ENCODE data around the gene VPS4B. TPM values are rescaled to one million over a fixed set of nuclear protein-coding genes. Genes with fewer than 3 reads are reported as not detected.

The VPS4B gene
- total RNA-seq, 1 donor from 2014 or later: 43.1 TPM

DNA sequence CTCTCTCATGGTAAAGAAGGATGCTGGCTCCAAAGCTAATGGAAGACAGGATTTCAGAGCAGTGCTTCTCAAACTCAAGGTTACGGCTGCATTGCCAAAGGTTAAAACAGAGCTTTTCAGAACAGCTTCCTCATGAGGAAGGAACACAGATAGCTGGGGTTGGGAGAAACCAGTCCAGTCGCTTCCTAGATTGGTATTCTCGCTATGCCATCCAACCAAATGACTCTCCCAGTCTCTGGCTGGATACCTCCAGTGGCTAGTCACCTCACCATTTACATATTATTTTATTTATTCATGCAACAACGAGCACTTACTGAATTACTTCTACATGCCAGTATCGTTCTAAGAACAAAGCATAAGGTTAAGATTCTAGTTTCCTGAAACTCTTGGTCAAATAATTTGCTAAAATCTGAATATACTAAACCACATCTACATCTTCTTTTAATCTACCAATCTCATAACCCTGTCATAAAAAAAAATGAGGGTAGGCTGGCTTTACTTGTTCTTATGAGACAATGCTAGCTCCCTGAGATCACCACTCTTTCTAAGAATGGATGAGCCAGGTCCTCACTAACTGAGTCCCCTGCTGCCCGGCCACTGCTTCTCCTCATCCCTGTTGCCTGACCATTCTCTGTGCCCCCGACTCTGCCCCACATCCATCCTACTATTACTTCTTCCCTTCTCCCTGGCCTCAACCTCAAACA lies 75.6 kb downstream of the VPS4B start:
- no peak for DNase-seq (ENCODE audit: low spot score)
- Mint-ChIP-seq H3K27me3 (ENCODE audit: unreplicated experiment) (no peaks in the 10 kb centered on the region), H3K4me1 (ENCODE audit: unreplicated experiment) (peaks cover 5% of the 10 kb centered on the region), H3K36me3 (ENCODE audit: low read depth, unreplicated experiment) (peaks cover 20% of the 10 kb centered on the region), H3K4me3 (ENCODE audit: unreplicated experiment) (no peak overlapping the region), H3K9me3 (ENCODE audit: unreplicated experiment) (no peaks in the 10 kb centered on the region), H3K27ac (ENCODE audit: unreplicated experiment) (no peak overlapping the region)
- TF ChIP-seq, protein P1, sequence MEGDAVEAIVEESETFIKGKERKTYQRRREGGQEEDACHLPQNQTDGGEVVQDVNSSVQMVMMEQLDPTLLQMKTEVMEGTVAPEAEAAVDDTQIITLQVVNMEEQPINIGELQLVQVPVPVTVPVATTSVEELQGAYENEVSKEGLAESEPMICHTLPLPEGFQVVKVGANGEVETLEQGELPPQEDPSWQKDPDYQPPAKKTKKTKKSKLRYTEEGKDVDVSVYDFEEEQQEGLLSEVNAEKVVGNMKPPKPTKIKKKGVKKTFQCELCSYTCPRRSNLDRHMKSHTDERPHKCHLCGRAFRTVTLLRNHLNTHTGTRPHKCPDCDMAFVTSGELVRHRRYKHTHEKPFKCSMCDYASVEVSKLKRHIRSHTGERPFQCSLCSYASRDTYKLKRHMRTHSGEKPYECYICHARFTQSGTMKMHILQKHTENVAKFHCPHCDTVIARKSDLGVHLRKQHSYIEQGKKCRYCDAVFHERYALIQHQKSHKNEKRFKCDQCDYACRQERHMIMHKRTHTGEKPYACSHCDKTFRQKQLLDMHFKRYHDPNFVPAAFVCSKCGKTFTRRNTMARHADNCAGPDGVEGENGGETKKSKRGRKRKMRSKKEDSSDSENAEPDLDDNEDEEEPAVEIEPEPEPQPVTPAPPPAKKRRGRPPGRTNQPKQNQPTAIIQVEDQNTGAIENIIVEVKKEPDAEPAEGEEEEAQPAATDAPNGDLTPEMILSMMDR (IDR thresholded peaks at IDR 0.05; ENCODE audit: unreplicated experiment): no peak

GRCh38 chr18:63346031-63346430 lies 76.2 kb downstream of the VPS4B start:
- TF ChIP-seq, protein P1 (IDR thresholded peaks at IDR 0.05; ENCODE audit: unreplicated experiment): no peak
- H3K4me3 Mint-ChIP-seq (ENCODE audit: unreplicated experiment): no peak overlapping the region
- H3K9me3 Mint-ChIP-seq (ENCODE audit: unreplicated experiment): no peaks in the 10 kb centered on the region
- H3K4me1 Mint-ChIP-seq (ENCODE audit: unreplicated experiment): peaks cover 5% of the 10 kb centered on the region
- H3K27ac Mint-ChIP-seq (ENCODE audit: unreplicated experiment): no peak overlapping the region
- H3K36me3 Mint-ChIP-seq (ENCODE audit: low read depth, unreplicated experiment): peaks cover 20% of the 10 kb centered on the region
- no peak for DNase-seq (ENCODE audit: low spot score)
- H3K27me3 Mint-ChIP-seq (ENCODE audit: unreplicated experiment): no peaks in the 10 kb centered on the region

DNA sequence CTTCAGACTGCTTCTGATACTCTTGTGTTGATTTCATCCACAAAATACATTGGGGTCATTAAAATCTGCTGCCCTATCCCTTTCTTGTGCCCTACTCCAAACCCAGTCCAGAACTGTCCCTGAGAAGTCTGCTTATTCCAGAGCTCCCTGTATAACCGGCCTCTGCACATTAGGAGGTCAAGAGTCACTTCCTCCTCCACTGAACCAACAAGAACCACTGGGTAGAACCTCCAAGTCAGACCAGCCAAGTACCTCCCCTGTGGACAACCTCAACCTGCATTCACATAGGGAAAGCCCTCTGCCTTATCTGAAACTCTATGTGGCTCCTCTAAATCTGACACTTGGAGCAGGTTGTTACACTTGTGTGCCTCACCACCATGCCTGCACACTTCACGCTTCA lies 77.4 kb downstream of the VPS4B start:
- Mint-ChIP-seq H3K36me3 (ENCODE audit: low read depth, unreplicated experiment) (peaks cover 20% of the 10 kb centered on the region), H3K4me3 (ENCODE audit: unreplicated experiment) (no peak overlapping the region), H3K27ac (ENCODE audit: unreplicated experiment) (no peak overlapping the region), H3K27me3 (ENCODE audit: unreplicated experiment) (no peaks in the 10 kb centered on the region), H3K4me1 (ENCODE audit: unreplicated experiment) (peaks cover 5% of the 10 kb centered on the region), H3K9me3 (ENCODE audit: unreplicated experiment) (no peaks in the 10 kb centered on the region)
- TF ChIP-seq, protein P1 (IDR thresholded peaks at IDR 0.05; ENCODE audit: unreplicated experiment): no peak
- no peak for DNase-seq (ENCODE audit: low spot score)

GRCh38 chr18:63344263-63344662 lies 78.0 kb downstream of the VPS4B start:
- H3K27me3 Mint-ChIP-seq (ENCODE audit: unreplicated experiment): no peaks in the 10 kb centered on the region
- peaks cover 5% of the 10 kb centered on the region for H3K4me1 Mint-ChIP-seq (ENCODE audit: unreplicated experiment)
- DNase-seq (ENCODE audit: low spot score): no peak
- no peaks in the 10 kb centered on the region for H3K9me3 Mint-ChIP-seq (ENCODE audit: unreplicated experiment)
- peaks cover 20% of the 10 kb centered on the region for H3K36me3 Mint-ChIP-seq (ENCODE audit: low read depth, unreplicated experiment)
- TF ChIP-seq, protein P1 (IDR thresholded peaks at IDR 0.05; ENCODE audit: unreplicated experiment): no peak
- H3K27ac Mint-ChIP-seq (ENCODE audit: unreplicated experiment): no peak overlapping the region
- no peak overlapping the region for H3K4me3 Mint-ChIP-seq (ENCODE audit: unreplicated experiment)

GRCh38 chr18:63342206-63342605 lies 80.1 kb downstream of the VPS4B start:
- Mint-ChIP-seq H3K27ac (ENCODE audit: unreplicated experiment) (peak overlapping the region; percentile 67), H3K27me3 (ENCODE audit: unreplicated experiment) (no peaks in the 10 kb centered on the region), H3K4me3 (ENCODE audit: unreplicated experiment) (no peak overlapping the region), H3K4me1 (ENCODE audit: unreplicated experiment) (peaks cover 5% of the 10 kb centered on the region), H3K36me3 (ENCODE audit: low read depth, unreplicated experiment) (peaks cover 20% of the 10 kb centered on the region), H3K9me3 (ENCODE audit: unreplicated experiment) (no peaks in the 10 kb centered on the region)
- TF ChIP-seq, protein P1 (IDR thresholded peaks at IDR 0.05; ENCODE audit: unreplicated experiment): peak; percentile 41
- peak; percentile 53 for DNase-seq (ENCODE audit: low spot score)

Data from endothelial cell (in vitro differentiated cells).